Ishikawa (cell line): Measurements from ENCODE around the gene COL26A1.

Experiments used
- CREB1 ChIP-seq: IDR thresholded peaks from 2 replicates; pipeline ENCODE4 v1.6.1; 2012; ENCODE audit warnings: low read depth
- FOXM1 ChIP-seq: IDR thresholded peaks from 2 replicates; pipeline ENCODE4 v1.6.1; 2012; ENCODE audit warnings: low read depth, borderline replicate concordance
- NFIC ChIP-seq: IDR thresholded peaks from 2 replicates; pipeline ENCODE4 v1.6.1; 2012
- TAF1 ChIP-seq: IDR thresholded peaks from 2 replicates; pipeline ENCODE4 v1.6.1; 2012; ENCODE audit warnings: low read depth, mild to moderate bottlenecking

GRCh38 chr7:101560856-101561255 is 198.2 kb downstream of the COL26A1 start:
- TF ChIP-seq NFIC = no peak
- no peak for TF ChIP-seq CREB1
- no peak for TF ChIP-seq FOXM1
- no peak for TF ChIP-seq TAF1
